GM12878 (cell line): Measurements from ENCODE around the gene SH3D19. TPM values are rescaled to one million over a fixed set of nuclear protein-coding genes. Genes with fewer than 3 reads are reported as not detected.

ENCODE experiments used
- EED ChIP-seq: sonication (generic); IDR thresholded peaks from 2 replicates; pipeline ENCODE4 v1.6.1; 2016; ENCODE audit warnings: antibody characterized with exemption, low read depth
- HCFC1 ChIP-seq: fragments of 150-350 bp; IDR thresholded peaks from 2 replicates; pipeline ENCODE4 v1.6.1; 2014; ENCODE audit warnings: low read length
- MAX ChIP-seq: IDR thresholded peaks from 2 replicates; pipeline ENCODE4 v1.6.1; 2012; ENCODE audit warnings: low read depth, low read length, improper control_type of control experiment
- MEF2A ChIP-seq: IDR thresholded peaks from 2 replicates; pipeline ENCODE4 v1.6.1; 2011; ENCODE audit warnings: low read depth, mild to moderate bottlenecking, low read length, moderate library complexity; ENCODE audit not compliant: insufficient read depth
- PAX8 ChIP-seq: fragments of 450-650 bp; IDR thresholded peaks from 2 replicates; pipeline ENCODE4 v1.6.1; 2017; ENCODE audit warnings: mild to moderate bottlenecking, moderate library complexity
- POLR2A ChIP-seq: IDR thresholded peaks from 2 replicates; pipeline ENCODE4 v1.6.1; 2011; ENCODE audit warnings: low read depth, mild to moderate bottlenecking, low read length
- PRDM15 ChIP-seq: fragments of 450-650 bp; formaldehyde crosslinking; IDR thresholded peaks from 2 replicates; pipeline ENCODE4 v1.4.0; 2020; ENCODE audit warnings: mild to moderate bottlenecking, moderate library complexity
- RELB ChIP-seq: fragments of 450-650 bp; IDR thresholded peaks from 2 replicates; pipeline ENCODE4 v1.6.1; 2017; ENCODE audit warnings: low read depth, mild to moderate bottlenecking, moderate library complexity
- polyA plus RNA-seq, 11 experiments: library from polyadenylated mRNA; depleted of rRNA in 4 of 11; unstranded in 6 of 11; stranded (reverse) in 5 of 11; fragments of >200 nt; fragmentation: Nextera tagmentation in 4 of 11; fragmentation: Illumina TruSeq in 1 of 11; extraction: Ambion mirVana in 4 of 11; extraction: Trizol in 1 of 11; gene quantifications; 1 replicate in 1 of 11; 2 replicates in 10 of 11; pipeline versions ENCODE4 v1.2.1 to v1.2.3, GENCODE V29; 2011 to 2016; ENCODE audit warnings: inconsistent platforms in 2 of 11, missing spikeins in 2 of 11, low read depth in 1 of 11
- total RNA-seq, 4 experiments: library from RNA; depleted of rRNA in 3 of 4; stranded (reverse); fragments of >200 nt in 3 of 4; fragmentation: Illumina TruSeq in 1 of 4; extraction: Trizol in 1 of 4; gene quantifications; 2 replicates each; pipeline versions ENCODE4 v1.2.1 to v1.2.3, GENCODE V29; 2013 to 2021

Gene SH3D19
- total and polyA plus RNA-seq, 10 of the 15 experiments (the other 5 are each of a cell fraction or from before 2014, with no cell fraction given), result 0.03 to 6.9 (median 0.33) TPM; not detected in 3

- TF ChIP-seq MAX (no peak), PAX8 (no peak), PRDM15 (CRISPR knock-in tag) (no peak), MEF2A (no peak), POLR2A (no peak), EED (no peak), RELB (no peak), HCFC1 (no peak)
These were observed 14.1 kb upstream of the SH3D19 start (continued) for GRCh38 chr4:151339467-151339866.
